IMR-90 (cell line): ENCODE results near the gene STKLD1.

Source experiments
- CTCF ChIP-seq: conservative IDR thresholded peaks from 2 replicates; pipeline ENCODE4 v1.5.1; 2012; ENCODE audit warnings: mild to moderate bottlenecking, low read depth, low read length, improper control_type of control experiment
- MAFK ChIP-seq: IDR thresholded peaks from 2 replicates; pipeline ENCODE4 v1.6.1; 2012; ENCODE audit warnings: low read depth, low read length, improper control_type of control experiment
- RCOR1 ChIP-seq: IDR thresholded peaks from 2 replicates; pipeline ENCODE4 v1.6.1; 2012; ENCODE audit warnings: mild to moderate bottlenecking, low read length, improper control_type of control experiment; ENCODE audit not compliant: insufficient replicate concordance

DNA sequence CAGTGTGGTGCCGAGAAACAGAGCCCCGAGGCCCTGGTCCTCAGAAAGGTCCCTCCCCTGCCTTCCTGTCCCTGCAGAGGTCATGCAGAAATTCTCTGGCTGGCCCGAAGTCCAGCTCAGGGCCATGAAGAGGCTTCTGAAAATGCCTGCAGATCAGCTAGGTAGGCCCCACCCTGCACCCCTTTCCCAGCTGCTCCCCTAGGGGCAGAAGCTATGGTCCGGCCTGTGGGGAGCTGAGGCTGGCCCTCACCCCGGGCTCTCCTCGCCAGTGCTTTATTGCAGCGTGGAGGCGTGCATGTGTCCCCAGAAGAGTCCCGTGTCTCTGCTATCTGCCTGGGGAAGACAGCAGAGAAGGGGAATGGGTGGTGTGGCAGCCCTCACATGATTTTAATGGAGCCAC is 21.7 kb downstream of the STKLD1 start:
- no peak for TF ChIP-seq MAFK
- no peak for TF ChIP-seq CTCF
- TF ChIP-seq RCOR1 = no peak
